IMR-90 (cell line): ENCODE data around the gene MUC5B. TPM values are rescaled to one million over a fixed set of nuclear protein-coding genes. Genes with fewer than 3 reads are reported as not detected.

Experiments used
- ATAC-seq: fragments of 200-7000 bp; cut with Tn5 transposase; 2 replicates; pipeline ENCODE4 v1.9.1; 2020; ENCODE audit warnings: low read depth, mild to moderate bottlenecking, moderate library complexity
- BruUV-seq: library from RNA; stranded (reverse); fragments of 400-500 nt; replicated peaks from 2 replicates; lab custom pipeline; 2021; lab: Mats Ljungman, UMichigan
- CTCF ChIA-PET: fragments of 300-600 bp; formaldehyde crosslinking; extraction: SDS; loops from one replicate; lab custom pipeline; 2021; ENCODE audit warnings: antibody characterized with exemption; lab: Yijun Ruan, JAX
- POLR2A ChIA-PET: fragments of 300-600 bp; sonication (Branson Sonifier 250); formaldehyde crosslinking; loops from one replicate; lab custom pipeline; 2022; ENCODE audit warnings: antibody characterized with exemption; ENCODE audit not compliant: unreplicated experiment; lab: Charles Lee
- DNase-seq: peaks from one replicate; pipeline ENCODE4 v3.0.0; 2013
- H2AFZ ChIP-seq: replicated peaks from 2 replicates; pipeline ENCODE3; 2013; ENCODE audit warnings: low read length, mild to moderate bottlenecking; ENCODE audit not compliant: poor library complexity
- H2AK5ac ChIP-seq: 2 replicates; pipeline ENCODE4 v1.6.1; 2013; ENCODE audit warnings: low read depth, low read length, inconsistent platforms
- H2AK9ac ChIP-seq: replicated peaks from 2 replicates; pipeline ENCODE3; 2013; ENCODE audit warnings: mild to moderate bottlenecking, low read depth, low read length, moderate library complexity; ENCODE audit not compliant: poor library complexity
- H2BK120ac ChIP-seq: 2 replicates; pipeline ENCODE4 v1.6.1; 2013; ENCODE audit warnings: low read depth, low read length, inconsistent platforms
- H2BK15ac ChIP-seq: 3 replicates; pipeline ENCODE4 v1.6.1; 2013; ENCODE audit warnings: low read depth, low read length, inconsistent platforms
- H2BK20ac ChIP-seq: 2 replicates; pipeline ENCODE4 v1.6.1; 2013; ENCODE audit warnings: low read depth, mild to moderate bottlenecking, inconsistent platforms, low read length, moderate library complexity
- H2BK5ac ChIP-seq: 2 replicates; pipeline ENCODE4 v1.6.1; 2013; ENCODE audit warnings: mild to moderate bottlenecking, low read depth, low read length, inconsistent platforms; ENCODE audit not compliant: poor library complexity, severe bottlenecking
- H3K14ac ChIP-seq: replicated peaks from 2 replicates; pipeline ENCODE4 v1.6.1; 2013; ENCODE audit warnings: low read depth, low read length, inconsistent platforms
- H3K18ac ChIP-seq: 2 replicates; pipeline ENCODE4 v1.6.1; 2013; ENCODE audit warnings: low read depth, low read length, control low read depth
- H3K23ac ChIP-seq: 2 replicates; pipeline ENCODE4 v1.6.1; 2013; ENCODE audit warnings: low read depth, low read length, inconsistent platforms
- H3K27ac ChIP-seq: 2 replicates; pipeline ENCODE4 v1.5.1; 2013; ENCODE audit warnings: mild to moderate bottlenecking, control low read depth, low read length; ENCODE audit not compliant: insufficient read depth
- H3K27me3 ChIP-seq: 2 replicates; pipeline ENCODE4 v1.6.1; 2013; ENCODE audit warnings: low read length; ENCODE audit not compliant: control insufficient read depth, insufficient read depth
- H3K36me3 ChIP-seq: 2 replicates; pipeline ENCODE4 v1.6.1; 2013; ENCODE audit warnings: low read length, mixed read lengths; ENCODE audit not compliant: control insufficient read depth, insufficient read depth
- H3K4ac ChIP-seq: 2 replicates; pipeline ENCODE4 v1.6.1; 2013; ENCODE audit warnings: low read depth, low read length, inconsistent platforms
- H3K4me1 ChIP-seq: 2 replicates; pipeline ENCODE4 v1.6.1; 2013; ENCODE audit warnings: low read length, mixed read lengths; ENCODE audit not compliant: control insufficient read depth, insufficient read depth
- H3K4me2 ChIP-seq: 2 replicates; pipeline ENCODE4 v1.6.1; 2013; ENCODE audit warnings: low read depth, mild to moderate bottlenecking, control low read depth, low read length, moderate library complexity
- H3K4me3 ChIP-seq: 2 replicates; pipeline ENCODE4 v1.5.1; 2013; ENCODE audit warnings: low read depth, mild to moderate bottlenecking, control low read depth, low read length, moderate library complexity; ENCODE audit not compliant: insufficient read depth
- H3K56ac ChIP-seq: 2 replicates; pipeline ENCODE4 v1.6.1; 2013; ENCODE audit warnings: low read length, inconsistent platforms; ENCODE audit not compliant: insufficient read depth; ENCODE audit errors: extremely low read depth
- H3K79me1 ChIP-seq, 2 experiments: 2 replicates each; pipeline ENCODE4 v1.6.1; 2013; ENCODE audit warnings: low read length in 2 of 2, inconsistent platforms in 1 of 2, low read depth in 1 of 2
- H3K9ac ChIP-seq: 2 replicates; pipeline ENCODE4 v1.6.1; 2013; ENCODE audit warnings: low read depth, low read length, control low read depth
- H3K9me1 ChIP-seq: 2 replicates; pipeline ENCODE4 v1.6.1; 2013; ENCODE audit warnings: low read length, inconsistent platforms; ENCODE audit not compliant: insufficient read depth
- H3K9me3 ChIP-seq: 2 replicates; pipeline ENCODE4 v1.6.1; 2013; ENCODE audit warnings: low read length; ENCODE audit not compliant: control insufficient read depth, insufficient read depth
- H4K20me1 ChIP-seq: 2 replicates; pipeline ENCODE4 v1.6.1; 2013; ENCODE audit warnings: low read length, inconsistent platforms; ENCODE audit not compliant: insufficient read depth
- H4K5ac ChIP-seq: 2 replicates; pipeline ENCODE4 v1.6.1; 2013; ENCODE audit warnings: mild to moderate bottlenecking, low read depth, low read length, control low read depth
- H4K8ac ChIP-seq, 2 experiments: 2 replicates each; pipeline ENCODE4 v1.6.1; 2013; ENCODE audit warnings: low read depth in 2 of 2, low read length in 2 of 2, control low read depth in 1 of 2, inconsistent platforms in 1 of 2
- H4K91ac ChIP-seq: 2 replicates; pipeline ENCODE4 v1.6.1; 2013; ENCODE audit warnings: low read depth, low read length, inconsistent platforms; ENCODE audit not compliant: insufficient read depth
- CEBPB ChIP-seq: IDR thresholded peaks from 2 replicates; pipeline ENCODE4 v1.6.1; 2012; ENCODE audit warnings: low read depth, low read length, improper control_type of control experiment
- CHD1 ChIP-seq: IDR thresholded peaks from 2 replicates; pipeline ENCODE4 v1.6.1; 2012; ENCODE audit warnings: low read depth, low read length, improper control_type of control experiment
- FOS ChIP-seq: fragments of 150-350 bp; IDR thresholded peaks from 2 replicates; pipeline ENCODE4 v1.6.1; 2016; ENCODE audit warnings: low read depth, low read length
- MAFK ChIP-seq: IDR thresholded peaks from 2 replicates; pipeline ENCODE4 v1.6.1; 2012; ENCODE audit warnings: low read depth, low read length, improper control_type of control experiment
- MXI1 ChIP-seq: IDR thresholded peaks from 2 replicates; pipeline ENCODE4 v1.6.1; 2012; ENCODE audit warnings: low read depth, mild to moderate bottlenecking, low read length, moderate library complexity, borderline replicate concordance
- NFE2L2 ChIP-seq: fragments of 150-350 bp; IDR thresholded peaks from 2 replicates; pipeline ENCODE4 v1.6.1; 2016; ENCODE audit warnings: low read depth, mild to moderate bottlenecking, low read length
- POLR2A ChIP-seq: IDR thresholded peaks from 2 replicates; pipeline ENCODE4 v1.6.1; 2012; ENCODE audit warnings: mild to moderate bottlenecking, low read depth, low read length
- RCOR1 ChIP-seq: IDR thresholded peaks from 2 replicates; pipeline ENCODE4 v1.6.1; 2012; ENCODE audit warnings: mild to moderate bottlenecking, low read length, improper control_type of control experiment; ENCODE audit not compliant: insufficient replicate concordance
- RFX5 ChIP-seq: IDR thresholded peaks from 2 replicates; pipeline ENCODE4 v1.8.0; 2012; ENCODE audit warnings: low read depth, mild to moderate bottlenecking, low read length, moderate library complexity
- USF2 ChIP-seq: fragments of 150-350 bp; IDR thresholded peaks from 2 replicates; pipeline ENCODE4 v1.6.1; 2017; ENCODE audit warnings: mild to moderate bottlenecking, antibody characterized with exemption, low read length, low read depth
- WGBS, 2 experiments: methylation state at CpG; one replicate each; pipeline versions ENCODE4 v1.1.5 to v1.1.7; 2013; ENCODE audit warnings: missing lambda C conversion rate in 2 of 2; ENCODE audit not compliant: insufficient read length in 1 of 2; ENCODE audit errors: extremely low coverage in 2 of 2; 5-methylcytosine and 5-hydroxymethylcytosine counted together
- dilution Hi-C: fragments of 300-500 bp; cut with HindIII; formaldehyde crosslinking; loops from one replicate; pipeline ENCODE4 v1.14.3; 2018; ENCODE audit warnings: low sequenced_read_pairs; ENCODE audit not compliant: unreplicated experiment
- in situ Hi-C: fragments of 300-500 bp; cut with MboI; formaldehyde crosslinking; loops from 3 replicates; pipeline ENCODE4 v1.14.3; 2019; ENCODE audit warnings: low sequenced_read_pairs, inconsistent platforms, mixed read lengths
- intact Hi-C: fragments of 100-400 bp; cut with micrococcal nuclease; formaldehyde crosslinking; loops from 2 replicates; pipeline ENCODE4 v1.10.0; 2022
- polyA plus RNA-seq, 3 experiments: library from polyadenylated mRNA; depleted of rRNA; stranded (reverse); fragments of >200 nt; gene quantifications; 2 replicates each; pipeline ENCODE4 v1.2.3, GENCODE V29; 2012; ENCODE audit warnings: low replicate concordance in 1 of 3
- total RNA-seq: library from RNA; depleted of rRNA; stranded (reverse); fragments of >200 nt; gene quantifications from 2 replicates; pipeline ENCODE4 v1.2.3, GENCODE V29; 2012

The MUC5B gene
- total and polyA plus RNA-seq, 2 of the 4 experiments (the other 2 are of a cell fraction): not detected

GRCh38 chr11:1202154-1202775, 20.6 kb upstream of the MUC5B start:
- no peak overlapping the region for H4K8ac ChIP-seq
- H4K20me1 ChIP-seq: no peaks in the 10 kb centered on the region; the same call in 1 of the 2 replicates
- no peak overlapping the region for H3K4ac ChIP-seq
- H3K4me2 ChIP-seq: no peak overlapping the region
- ChIA-PET CTCF (interaction anchor here (0.6 to 0.9 kb wide), 2 partner anchors 26 to 910 kb away, joined by 3 read pairs; no protein-coding TSS in a partner anchor), POLR2A (no interaction called here)
- H3K79me1 ChIP-seq: no peaks in the 10 kb centered on the region
- H4K91ac ChIP-seq: no peak overlapping the region
- no peak overlapping the region for H3K14ac ChIP-seq
- no peak overlapping the region for H3K23ac ChIP-seq
- H4K5ac ChIP-seq: no peak overlapping the region
- in situ Hi-C loops (loop anchor here (25.0 kb wide), 1 partner anchor 310 kb away; no protein-coding TSS in a partner anchor), intact Hi-C loops (loop anchor here (2.0 kb wide), 1 partner anchor 87 kb away; no protein-coding TSS in a partner anchor), dilution Hi-C loops (no loop called here)
- no peak overlapping the region for H3K4me3 ChIP-seq
- no peak overlapping the region for H3K56ac ChIP-seq
- no peak overlapping the region for H3K9ac ChIP-seq
- H2BK15ac ChIP-seq: no peak overlapping the region
- DNase-seq: no peak
- no peaks in the 10 kb centered on the region for H3K9me3 ChIP-seq
- 56% methylated on average over 9 of the region's 18 CpGs; no CpG with 5 or more reads in 1 of the 2 experiments for WGBS, 2 experiments
- TF ChIP-seq RCOR1: no peak
- no peak for TF ChIP-seq POLR2A
- no peak for TF ChIP-seq MAFK
- TF ChIP-seq NFE2L2: no peak
- TF ChIP-seq MXI1: no peak
- TF ChIP-seq CEBPB: no peak
- no peak for TF ChIP-seq RFX5
- TF ChIP-seq FOS: no peak
- TF ChIP-seq USF2: no peak
- TF ChIP-seq CHD1: no peak
- H2BK20ac ChIP-seq: no peak overlapping the region
- H2BK120ac ChIP-seq: no peak overlapping the region
- no peaks in the 10 kb centered on the region for H3K4me1 ChIP-seq
- no peak overlapping the region for H2BK5ac ChIP-seq
- H3K27me3 ChIP-seq: peaks cover 16% of the 10 kb centered on the region; the same call in 1 of the 2 replicates
- no peak overlapping the region for H2AK9ac ChIP-seq
- no peak overlapping the region for H3K18ac ChIP-seq
- no peak overlapping the region for H2AFZ ChIP-seq
- no peaks in the 10 kb centered on the region for H3K36me3 ChIP-seq
- H2AK5ac ChIP-seq: no peak overlapping the region
- no peak overlapping the region for H3K27ac ChIP-seq
- BruUV-seq: no TSS peak
- H3K9me1 ChIP-seq: no peaks in the 10 kb centered on the region
- no peak for ATAC-seq
